ENCODE results near the gene FBN2.

FBN2 gene

DNA sequence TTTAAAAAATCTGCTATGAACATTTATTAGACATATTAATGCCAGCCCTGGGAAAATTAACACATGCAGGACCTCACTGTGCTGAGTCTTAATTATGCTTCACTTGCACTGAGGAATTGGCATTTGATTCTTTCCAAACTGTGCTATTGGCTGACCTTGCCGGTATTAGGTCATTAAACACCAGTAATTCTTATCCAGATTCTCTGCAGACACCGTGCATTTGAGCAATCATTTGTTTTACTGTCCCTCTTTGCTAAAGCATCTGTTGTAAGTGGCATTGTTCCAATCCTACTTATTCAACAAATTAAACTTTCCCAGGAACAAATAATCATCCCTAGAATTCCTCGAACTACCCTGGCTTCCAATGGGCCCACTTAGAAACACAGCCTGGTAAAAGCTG lies 309.5 kb downstream of the FBN2 start:
- Mint-ChIP-seq H3K27me3 (peaks cover 3% of the 10 kb centered on the region), H3K36me3 (no peaks in the 10 kb centered on the region), H3K9me3 (no peaks in the 10 kb centered on the region), H3K4me3 (no peak overlapping the region), H3K4me1 (no peaks in the 10 kb centered on the region), H3K27ac (no peak overlapping the region)

DNA sequence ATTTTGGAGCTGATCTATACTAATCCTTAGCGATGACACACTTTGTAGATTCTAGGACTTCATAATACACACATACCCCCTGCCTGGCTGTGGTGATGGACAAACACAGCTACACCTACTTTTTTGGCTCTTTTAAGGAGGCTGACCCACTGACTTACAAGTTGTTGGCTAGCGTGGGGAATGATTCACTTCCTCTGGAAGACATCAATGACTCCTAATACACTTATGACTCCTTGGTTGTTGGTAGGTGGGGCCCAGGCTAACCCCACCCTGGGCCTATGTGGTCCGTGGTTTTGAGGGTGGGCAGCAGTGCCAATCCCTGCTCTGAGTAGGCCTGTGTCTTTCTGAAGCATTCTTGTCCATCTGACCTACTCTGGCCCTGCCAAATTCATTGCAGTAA lies 310.0 kb downstream of the FBN2 start:
- Mint-ChIP-seq H3K4me3 (no peak overlapping the region), H3K27ac (no peak overlapping the region), H3K4me1 (no peaks in the 10 kb centered on the region), H3K27me3 (peaks cover 3% of the 10 kb centered on the region), H3K36me3 (no peaks in the 10 kb centered on the region), H3K9me3 (no peaks in the 10 kb centered on the region)

- Mint-ChIP-seq H3K4me3 (no peak overlapping the region), H3K36me3 (no peaks in the 10 kb centered on the region), H3K27me3 (peaks cover 3% of the 10 kb centered on the region), H3K9me3 (no peaks in the 10 kb centered on the region), H3K4me1 (no peaks in the 10 kb centered on the region), H3K27ac (no peak overlapping the region)
Measured at GRCh38 chr5:128225245-128226030, 312.6 kb downstream of the FBN2 start.

GRCh38 chr5:128224336-128224735 lies 313.7 kb downstream of the FBN2 start:
- H3K9me3 Mint-ChIP-seq = no peaks in the 10 kb centered on the region
- no peaks in the 10 kb centered on the region for H3K4me1 Mint-ChIP-seq
- no peak overlapping the region for H3K4me3 Mint-ChIP-seq
- H3K27ac Mint-ChIP-seq = peak overlapping the region; percentile 24
- H3K27me3 Mint-ChIP-seq = peaks cover 2% of the 10 kb centered on the region
- H3K36me3 Mint-ChIP-seq = no peaks in the 10 kb centered on the region

DNA sequence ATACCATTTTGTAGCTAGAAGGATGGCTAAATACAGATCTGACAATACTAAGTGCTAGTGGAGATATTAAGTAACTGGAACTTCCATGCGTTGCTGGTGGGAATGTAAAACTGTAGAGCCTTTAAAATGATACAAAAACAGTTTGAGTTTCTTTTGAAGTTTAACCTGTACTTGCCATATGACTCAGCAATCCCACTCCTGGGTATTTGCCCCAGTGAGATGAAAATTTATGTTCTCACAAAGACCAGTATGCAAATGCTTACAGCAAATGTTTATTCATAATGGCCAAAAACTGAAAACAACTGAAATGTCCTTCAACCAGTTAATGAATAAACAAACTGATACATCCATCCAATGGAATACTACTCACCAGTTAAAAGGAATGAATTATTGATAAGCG lies 317.2 kb downstream of the FBN2 start:
- H3K27ac Mint-ChIP-seq = no peak overlapping the region
- no peak overlapping the region for H3K4me3 Mint-ChIP-seq
- H3K9me3 Mint-ChIP-seq = no peaks in the 10 kb centered on the region
- H3K27me3 Mint-ChIP-seq = peaks cover 2% of the 10 kb centered on the region
- no peaks in the 10 kb centered on the region for H3K36me3 Mint-ChIP-seq
- no peaks in the 10 kb centered on the region for H3K4me1 Mint-ChIP-seq

- H3K36me3 Mint-ChIP-seq = no peaks in the 10 kb centered on the region
- H3K27ac Mint-ChIP-seq = no peak overlapping the region
- no peak overlapping the region for H3K4me3 Mint-ChIP-seq
- no peaks in the 10 kb centered on the region for H3K9me3 Mint-ChIP-seq
- peaks cover 4% of the 10 kb centered on the region for H3K4me1 Mint-ChIP-seq
- H3K27me3 Mint-ChIP-seq = no peaks in the 10 kb centered on the region
Measured at GRCh38 chr5:128216860-128217531, 321.0 kb downstream of the FBN2 start.

DNA sequence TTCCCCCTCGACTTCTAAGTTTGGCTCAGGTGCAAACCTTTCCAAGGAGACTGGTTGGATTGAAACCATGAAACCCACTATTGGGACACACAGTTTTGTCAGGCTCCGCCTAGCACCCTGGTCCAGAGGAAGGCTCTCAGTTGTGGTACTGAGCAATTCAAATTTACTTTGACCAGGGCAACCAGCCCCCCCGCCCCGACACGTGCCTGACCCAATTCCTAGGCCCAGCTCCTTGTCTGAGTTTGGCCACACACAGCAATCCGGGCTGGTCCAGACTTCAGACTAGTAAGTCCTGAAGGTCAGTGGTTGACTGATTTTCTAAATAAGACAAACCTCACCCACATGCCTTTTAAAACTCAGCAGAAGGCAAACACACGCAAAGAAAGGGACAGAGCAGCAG lies 321.8 kb downstream of the FBN2 start:
- no peaks in the 10 kb centered on the region for H3K27me3 Mint-ChIP-seq
- no peaks in the 10 kb centered on the region for H3K9me3 Mint-ChIP-seq
- no peak overlapping the region for H3K4me3 Mint-ChIP-seq
- H3K27ac Mint-ChIP-seq = no peak overlapping the region
- H3K36me3 Mint-ChIP-seq = no peaks in the 10 kb centered on the region
- peaks cover 4% of the 10 kb centered on the region for H3K4me1 Mint-ChIP-seq

DNA sequence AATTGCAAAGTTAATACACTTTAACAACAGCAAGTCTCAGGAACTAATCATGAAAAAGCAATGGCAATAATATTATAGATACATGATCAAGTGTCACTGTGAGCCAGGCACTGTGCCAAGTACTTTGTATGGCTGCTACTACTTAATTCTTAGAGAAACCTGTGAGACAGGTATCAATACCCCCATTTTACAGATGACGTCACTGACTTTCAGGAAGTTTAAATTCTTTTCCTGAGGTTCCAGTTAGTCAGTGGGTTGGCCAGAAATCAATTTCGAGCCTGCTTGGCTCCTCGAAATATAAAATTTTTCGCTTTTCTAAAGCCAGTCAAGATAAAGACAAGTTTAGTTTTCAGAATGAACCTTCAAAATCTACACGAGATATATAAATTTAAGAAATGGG lies 324.2 kb downstream of the FBN2 start:
- no peak overlapping the region for H3K4me3 Mint-ChIP-seq

GRCh38 chr5:128213340-128213739 lies 324.7 kb downstream of the FBN2 start:
- no peaks in the 10 kb centered on the region for H3K27me3 Mint-ChIP-seq
- H3K4me3 Mint-ChIP-seq = no peak overlapping the region
- H3K36me3 Mint-ChIP-seq = no peaks in the 10 kb centered on the region
- H3K27ac Mint-ChIP-seq = no peak overlapping the region
- H3K9me3 Mint-ChIP-seq = no peaks in the 10 kb centered on the region
- H3K4me1 Mint-ChIP-seq = peaks cover 4% of the 10 kb centered on the region

More for the DNA sequence above, 324.2 kb downstream of the FBN2 start:
- Mint-ChIP-seq H3K4me1 (peaks cover 4% of the 10 kb centered on the region), H3K36me3 (no peaks in the 10 kb centered on the region), H3K9me3 (no peaks in the 10 kb centered on the region), H3K27me3 (no peaks in the 10 kb centered on the region), H3K27ac (no peak overlapping the region)

DNA sequence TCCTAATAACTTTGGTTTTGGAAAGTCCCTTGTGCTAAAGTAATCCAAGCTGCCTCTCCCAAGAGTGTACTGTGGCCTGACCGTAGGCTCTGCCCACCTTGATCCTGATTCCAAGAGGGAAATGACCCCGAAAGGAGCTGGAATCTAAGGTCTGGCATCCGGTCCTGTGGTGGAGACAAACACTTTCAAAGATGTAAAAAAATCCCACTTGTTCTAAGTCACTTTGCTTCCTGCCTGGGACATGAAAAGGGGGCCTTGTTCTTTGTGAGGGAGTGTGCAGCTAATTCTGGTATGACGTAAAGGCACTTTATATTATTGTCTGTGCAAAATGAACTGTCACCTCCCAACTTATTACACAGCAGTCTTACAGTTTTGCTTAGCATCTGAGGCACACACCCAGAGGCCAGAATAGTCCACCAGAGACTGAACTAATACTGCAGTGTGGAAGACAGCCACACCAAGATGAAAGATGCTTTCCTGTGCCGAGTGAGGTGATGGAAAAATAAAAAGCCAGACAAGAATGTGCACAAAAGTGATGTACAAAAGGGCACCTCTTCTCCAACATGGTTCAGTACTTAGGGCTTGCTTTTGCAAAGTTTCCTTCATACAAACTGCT lies 325.7 kb downstream of the FBN2 start:
- Mint-ChIP-seq H3K4me1 (peaks cover 4% of the 10 kb centered on the region), H3K9me3 (no peaks in the 10 kb centered on the region), H3K36me3 (no peaks in the 10 kb centered on the region), H3K4me3 (no peak overlapping the region), H3K27ac (no peak overlapping the region), H3K27me3 (no peaks in the 10 kb centered on the region)

DNA sequence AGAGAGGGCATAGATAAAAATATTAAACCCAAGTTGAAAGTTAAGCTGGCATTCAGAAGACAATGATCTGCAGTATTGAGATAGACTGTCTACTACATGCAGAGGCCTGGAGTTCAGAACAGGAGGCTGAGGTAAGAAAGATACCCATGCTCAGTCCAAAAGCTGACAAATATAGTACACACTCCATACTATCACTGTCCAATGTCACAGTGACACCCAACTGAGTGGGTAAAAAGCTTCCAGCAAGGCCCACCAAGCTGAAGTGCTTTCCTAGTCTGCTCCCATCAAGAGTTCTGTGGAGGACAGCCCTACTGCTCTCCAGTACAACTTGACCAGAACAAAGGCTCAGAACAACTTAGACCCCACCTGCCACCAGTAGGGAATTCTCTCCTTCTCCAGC lies 329.6 kb downstream of the FBN2 start:
- H3K36me3 Mint-ChIP-seq = no peaks in the 10 kb centered on the region
- no peaks in the 10 kb centered on the region for H3K9me3 Mint-ChIP-seq
- no peak overlapping the region for H3K4me3 Mint-ChIP-seq
- peaks cover 3% of the 10 kb centered on the region for H3K4me1 Mint-ChIP-seq
- H3K27me3 Mint-ChIP-seq = no peaks in the 10 kb centered on the region
- H3K27ac Mint-ChIP-seq = no peak overlapping the region

Measured in activated naive CD4-positive, alpha-beta T cell treated with anti-CD3 and anti-CD28 coated beads, Interleukin-2, amount 50 U/mL, for 24 hours (primary cell).